ENCODE data around the gene CD101. TPM values are rescaled to one million over a fixed set of nuclear protein-coding genes. Genes with fewer than 3 reads are reported as not detected.

The CD101 gene
- total RNA-seq, 2 experiments from 2014 or later = 28.6 to 34.4 TPM

GRCh38 chr1:117059334-117059677 lies 57.7 kb downstream of the CD101 start:
- no peaks in the 10 kb centered on the region for H3K9me3 Mint-ChIP-seq (ENCODE audit: insufficient read depth)
- peaks cover 41% of the 10 kb centered on the region for H3K36me3 Mint-ChIP-seq (ENCODE audit: low read depth)
- CTCF ChIA-PET = interaction anchor here (0.8 to 4.2 kb wide), 16 partner anchors 9 to 695 kb away, joined by 3 to 49 read pairs (median 5); no protein-coding TSS in a partner anchor
- H3K27me3 Mint-ChIP-seq (ENCODE audit: low read depth) = no peaks in the 10 kb centered on the region
- peak; percentile 89 for DNase-seq
- H3K4me3 Mint-ChIP-seq = no peak overlapping the region
- H3K27ac Mint-ChIP-seq = no peak overlapping the region
- ATAC-seq = peak; percentile 62
- POLR2A ChIA-PET = interaction anchor here (0.7 to 5.9 kb wide), 27 partner anchors 8 to 566 kb away, joined by 3 to 93 read pairs (median 8); partner anchors contain the start of genes CD101 and CD2
- peaks cover 53% of the 10 kb centered on the region for H3K4me1 Mint-ChIP-seq (ENCODE audit: low read depth)

GRCh38 chr1:117059678-117060440 lies 58.3 kb downstream of the CD101 start, which contains the start of gene TTF2:
Gene TTF2, plus strand, starts transcription at chr1:117060326. Its CDS starts 21 bp downstream, at chr1:117060347.
- no peaks in the 10 kb centered on the region for H3K27me3 Mint-ChIP-seq (ENCODE audit: low read depth)
- H3K4me1 Mint-ChIP-seq (ENCODE audit: low read depth) = peaks cover 57% of the 10 kb centered on the region
- POLR2A ChIA-PET = interaction anchor here (0.7 to 5.9 kb wide), 55 partner anchors 8 to 870 kb away, joined by 3 to 93 read pairs (median 5); partner anchors contain the start of genes CD101 and CD2
- no peaks in the 10 kb centered on the region for H3K9me3 Mint-ChIP-seq (ENCODE audit: insufficient read depth)
- H3K36me3 Mint-ChIP-seq (ENCODE audit: low read depth) = peaks cover 42% of the 10 kb centered on the region
- no peak within 1 kb of the TSS for H3K4me3 Mint-ChIP-seq
- ATAC-seq (peak; percentile 94), DNase-seq (peak; percentile 99)
- no peak within 1 kb of the TSS for H3K27ac Mint-ChIP-seq
- CTCF ChIA-PET = interaction anchor here (0.5 to 4.2 kb wide), 36 partner anchors 8 to 915 kb away, joined by 3 to 49 read pairs (median 4); no protein-coding TSS in a partner anchor

- ChIA-PET POLR2A (interaction anchor here (0.5 to 5.9 kb wide), 54 partner anchors 9 to 928 kb away, joined by 3 to 93 read pairs (median 5); partner anchors contain the start of genes CD101 and CD2), CTCF (interaction anchor here (0.5 to 4.2 kb wide), 35 partner anchors 8 to 915 kb away, joined by 3 to 49 read pairs (median 4); no protein-coding TSS in a partner anchor)
- H3K4me1 Mint-ChIP-seq (ENCODE audit: low read depth) = peaks cover 55% of the 10 kb centered on the region
- no peaks in the 10 kb centered on the region for H3K9me3 Mint-ChIP-seq (ENCODE audit: insufficient read depth)
- ATAC-seq (peak; percentile 4), DNase-seq (no peak)
- peaks cover 45% of the 10 kb centered on the region for H3K36me3 Mint-ChIP-seq (ENCODE audit: low read depth)
- no peak overlapping the region for H3K27ac Mint-ChIP-seq
- no peaks in the 10 kb centered on the region for H3K27me3 Mint-ChIP-seq (ENCODE audit: low read depth)
- no peak overlapping the region for H3K4me3 Mint-ChIP-seq
Observed at GRCh38 chr1:117060441-117061317, 59.1 kb downstream of the CD101 start.

DNA sequence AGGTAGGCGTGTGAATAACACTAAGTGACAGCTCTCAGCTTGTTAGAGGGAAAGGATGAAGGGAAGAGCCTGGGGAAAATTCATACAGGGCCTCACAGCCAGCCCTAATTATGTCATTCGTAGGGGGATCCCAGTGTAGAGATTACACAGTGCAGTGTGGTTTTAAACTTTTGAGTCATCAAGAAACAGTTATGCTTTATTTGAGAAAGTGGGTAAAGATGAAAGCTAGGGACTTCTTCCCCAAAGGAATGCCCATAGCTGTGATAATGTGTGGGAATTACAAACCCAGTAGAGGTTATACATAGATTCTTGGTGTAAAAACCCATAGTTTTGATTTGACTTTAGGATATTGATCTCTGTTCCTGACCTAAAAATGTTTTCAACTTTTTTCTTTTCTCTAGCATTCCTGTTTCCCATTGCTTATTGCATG lies 60.4 kb downstream of the CD101 start:
- Mint-ChIP-seq H3K4me1 (ENCODE audit: low read depth) (peaks cover 57% of the 10 kb centered on the region), H3K27me3 (ENCODE audit: low read depth) (no peaks in the 10 kb centered on the region), H3K4me3 (peak overlapping the region; percentile 12), H3K36me3 (ENCODE audit: low read depth) (peaks cover 52% of the 10 kb centered on the region), H3K27ac (peak overlapping the region; percentile 20), H3K9me3 (ENCODE audit: insufficient read depth) (no peaks in the 10 kb centered on the region)
- CTCF ChIA-PET = interaction anchor here (0.8 to 1.2 kb wide), 7 partner anchors 10 to 336 kb away, joined by 3 to 5 read pairs (median 4); no protein-coding TSS in a partner anchor
- ATAC-seq = no peak
- peak; percentile 31 for DNase-seq
- POLR2A ChIA-PET = no interaction called here

- Mint-ChIP-seq H3K4me1 (ENCODE audit: low read depth) (peaks cover 50% of the 10 kb centered on the region), H3K36me3 (ENCODE audit: low read depth) (peaks cover 62% of the 10 kb centered on the region), H3K27ac (no peak overlapping the region), H3K27me3 (ENCODE audit: low read depth) (no peaks in the 10 kb centered on the region), H3K9me3 (ENCODE audit: insufficient read depth) (no peaks in the 10 kb centered on the region), H3K4me3 (no peak overlapping the region)
- CTCF ChIA-PET = interaction anchor here (1.8 to 10.4 kb wide), 6 partner anchors 7 to 492 kb away, joined by 5 to 67 read pairs (median 13); partner anchors contain the start of gene TTF2
- POLR2A ChIA-PET = no interaction called here
- DNase-seq = no peak
- ATAC-seq = no peak
Observed at GRCh38 chr1:117066367-117066766, 64.8 kb downstream of the CD101 start.

DNA sequence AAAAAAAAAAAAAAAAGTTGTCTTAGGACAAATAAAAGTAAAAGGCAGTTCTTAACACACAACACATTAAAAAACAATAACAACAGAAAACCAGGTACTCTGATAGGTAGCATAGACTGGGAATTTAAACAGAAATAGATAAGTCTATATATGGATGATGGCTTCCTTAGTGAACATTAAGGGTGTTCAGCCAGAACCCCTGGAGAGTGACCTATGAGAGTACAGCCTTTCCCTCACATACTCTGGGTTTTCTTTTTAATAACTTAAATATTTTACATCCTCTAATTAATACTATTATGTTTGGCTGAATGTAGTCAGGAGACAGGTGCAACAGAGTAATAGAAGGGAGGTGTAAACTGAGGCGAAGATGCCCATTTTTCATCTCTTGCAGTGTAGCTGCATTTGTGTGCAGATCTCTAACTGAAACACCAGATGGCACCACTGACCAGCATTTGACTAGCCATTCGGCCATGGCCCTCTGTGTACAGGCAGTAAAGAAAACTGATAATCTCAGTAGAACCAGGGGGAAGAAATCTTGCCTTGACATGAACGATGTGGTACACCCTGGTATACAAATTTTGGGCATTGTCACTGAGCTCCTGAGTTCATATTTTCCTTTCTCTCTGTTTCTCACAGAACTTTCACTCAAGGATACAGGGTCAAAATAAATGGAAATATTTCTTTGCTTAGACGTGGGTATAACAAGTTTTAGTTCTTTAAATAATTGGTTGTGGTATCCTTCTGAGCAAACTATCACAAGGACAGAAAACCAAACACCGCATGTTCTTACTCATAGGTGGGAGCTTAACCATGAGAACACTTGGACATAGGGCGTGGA lies 66.2 kb downstream of the CD101 start:
- ChIA-PET CTCF (interaction anchor here (0.8 to 10.4 kb wide), 12 partner anchors 8 to 828 kb away, joined by 3 to 67 read pairs (median 6); partner anchors contain the start of genes TRIM45 and TTF2), POLR2A (interaction anchor here (5.5 kb wide), 1 partner anchor 8 kb away, joined by 29 read pairs; the partner anchor contains the start of gene TTF2)
- Mint-ChIP-seq H3K9me3 (ENCODE audit: insufficient read depth) (no peaks in the 10 kb centered on the region), H3K27ac (no peak overlapping the region), H3K27me3 (ENCODE audit: low read depth) (no peaks in the 10 kb centered on the region), H3K4me3 (no peak overlapping the region), H3K4me1 (ENCODE audit: low read depth) (peaks cover 39% of the 10 kb centered on the region), H3K36me3 (ENCODE audit: low read depth) (peaks cover 56% of the 10 kb centered on the region)
- DNase-seq = peak; percentile 58
- ATAC-seq = peak; percentile 80

- Mint-ChIP-seq H3K27ac (no peak overlapping the region), H3K4me3 (no peak overlapping the region), H3K27me3 (ENCODE audit: low read depth) (no peaks in the 10 kb centered on the region), H3K9me3 (ENCODE audit: insufficient read depth) (no peaks in the 10 kb centered on the region), H3K4me1 (ENCODE audit: low read depth) (peaks cover 31% of the 10 kb centered on the region), H3K36me3 (ENCODE audit: low read depth) (peaks cover 56% of the 10 kb centered on the region)
- ATAC-seq (no peak), DNase-seq (no peak)
- POLR2A ChIA-PET = interaction anchor here (5.5 kb wide), 1 partner anchor 9 kb away, joined by 29 read pairs; the partner anchor contains the start of gene TTF2
- CTCF ChIA-PET = interaction anchor here (0.8 to 10.4 kb wide), 11 partner anchors 7 to 827 kb away, joined by 3 to 67 read pairs (median 5); partner anchors contain the start of genes TRIM45 and TTF2
Observed at GRCh38 chr1:117068580-117068979, 67.0 kb downstream of the CD101 start.

DNA sequence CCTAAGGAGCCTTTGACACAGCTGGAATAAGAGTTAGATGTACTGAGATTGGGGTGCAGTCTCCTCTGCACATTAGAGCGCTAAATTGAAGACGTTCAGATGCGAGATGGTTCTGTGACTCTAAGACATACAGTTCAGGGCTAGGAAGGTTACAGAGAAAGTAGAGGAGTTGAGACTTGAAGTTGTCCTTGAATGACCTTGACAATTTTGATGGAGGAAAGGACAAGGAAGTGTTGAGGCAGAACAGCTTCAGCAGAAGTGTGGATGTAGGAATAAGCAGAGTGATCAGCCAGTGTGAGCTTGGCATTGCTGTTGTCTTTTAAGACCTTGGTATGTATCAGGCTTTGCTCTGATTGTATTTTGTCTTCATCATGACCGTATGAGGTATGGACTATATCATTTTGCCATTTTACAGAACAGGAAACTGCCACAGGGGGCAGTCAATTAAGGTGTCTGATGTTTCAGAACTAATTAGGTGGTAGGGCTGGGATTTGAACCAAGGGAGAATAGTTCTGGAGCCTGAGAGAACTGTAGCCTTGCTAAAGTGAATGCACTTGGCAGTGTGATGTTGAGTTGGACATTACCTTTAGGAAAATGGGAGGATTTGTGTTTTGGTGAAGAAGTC lies 67.8 kb downstream of the CD101 start:
- no peak overlapping the region for H3K4me3 Mint-ChIP-seq
- H3K27ac Mint-ChIP-seq = peak overlapping the region; percentile 48
- ChIA-PET CTCF (interaction anchor here (1.2 to 10.4 kb wide), 5 partner anchors 10 to 59 kb away, joined by 4 to 67 read pairs (median 19); partner anchors contain the start of genes TRIM45 and TTF2), POLR2A (interaction anchor here (5.5 kb wide), 1 partner anchor 10 kb away, joined by 29 read pairs; the partner anchor contains the start of gene TTF2)
- ATAC-seq (no peak), DNase-seq (no peak)
- H3K4me1 Mint-ChIP-seq (ENCODE audit: low read depth) = peaks cover 25% of the 10 kb centered on the region
- H3K27me3 Mint-ChIP-seq (ENCODE audit: low read depth) = no peaks in the 10 kb centered on the region
- H3K36me3 Mint-ChIP-seq (ENCODE audit: low read depth) = peaks cover 59% of the 10 kb centered on the region
- H3K9me3 Mint-ChIP-seq (ENCODE audit: insufficient read depth) = no peaks in the 10 kb centered on the region

DNA sequence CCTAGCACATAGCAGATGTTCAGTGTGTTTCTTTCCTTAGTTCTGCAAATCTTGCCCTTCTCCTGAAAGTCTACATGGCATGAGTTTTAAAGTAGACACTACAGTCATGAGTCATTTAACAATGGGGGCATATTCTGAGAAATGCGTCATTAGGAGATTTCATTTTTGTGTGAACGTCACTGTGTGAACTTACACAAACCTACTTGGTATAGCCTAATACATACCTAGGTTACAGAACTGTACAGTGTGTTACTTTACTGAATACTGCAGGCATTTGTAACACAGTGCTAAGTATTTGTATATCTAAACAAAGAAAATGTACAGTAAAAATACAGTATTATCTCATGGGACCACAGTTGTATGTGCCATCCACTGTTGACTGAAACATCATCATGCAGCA lies 68.6 kb downstream of the CD101 start:
- Mint-ChIP-seq H3K27me3 (ENCODE audit: low read depth) (no peaks in the 10 kb centered on the region), H3K9me3 (ENCODE audit: insufficient read depth) (no peaks in the 10 kb centered on the region), H3K4me3 (no peak overlapping the region), H3K36me3 (ENCODE audit: low read depth) (peaks cover 62% of the 10 kb centered on the region), H3K27ac (no peak overlapping the region), H3K4me1 (ENCODE audit: low read depth) (peaks cover 19% of the 10 kb centered on the region)
- ATAC-seq (no peak), DNase-seq (no peak)
- POLR2A ChIA-PET = interaction anchor here (5.5 kb wide), 1 partner anchor 10 kb away, joined by 29 read pairs; the partner anchor contains the start of gene TTF2
- CTCF ChIA-PET = interaction anchor here (1.4 to 10.4 kb wide), 5 partner anchors 11 to 58 kb away, joined by 3 to 67 read pairs (median 19); partner anchors contain the start of gene TTF2

GRCh38 chr1:117076648-117077047 lies 75.1 kb downstream of the CD101 start:
- DNase-seq (no peak), ATAC-seq (no peak)
- no peaks in the 10 kb centered on the region for H3K27me3 Mint-ChIP-seq (ENCODE audit: low read depth)
- H3K4me1 Mint-ChIP-seq (ENCODE audit: low read depth) = peaks cover 1% of the 10 kb centered on the region
- ChIA-PET POLR2A (no interaction called here), CTCF (interaction anchor here (1.1 to 10.4 kb wide), 4 partner anchors 9 to 52 kb away, joined by 3 to 67 read pairs (median 5); no protein-coding TSS in a partner anchor)
- no peak overlapping the region for H3K27ac Mint-ChIP-seq
- H3K36me3 Mint-ChIP-seq (ENCODE audit: low read depth) = peaks cover 75% of the 10 kb centered on the region
- no peaks in the 10 kb centered on the region for H3K9me3 Mint-ChIP-seq (ENCODE audit: insufficient read depth)
- H3K4me3 Mint-ChIP-seq = no peak overlapping the region

Data from activated CD8-positive, alpha-beta T cell treated with anti-CD3 and anti-CD28 coated beads, Interleukin-2, amount 10 ng/mL, durations not matched to agents 7 days and 5 days (primary cell).